22Rv1 (cell line): ENCODE measurements around the gene RYR2.

Source experiments
- ZFX ChIP-seq: fragments of 450-650 bp; IDR thresholded peaks from 2 replicates; pipeline ENCODE4 v1.6.1; 2017; ENCODE audit warnings: antibody characterized with exemption, borderline replicate concordance
- TF ChIP-seq, protein P1 (sequence below): fragments of 450-650 bp; IDR thresholded peaks from 2 replicates; pipeline ENCODE4 v1.5.1; 2017; ENCODE audit warnings: mild to moderate bottlenecking

DNA sequence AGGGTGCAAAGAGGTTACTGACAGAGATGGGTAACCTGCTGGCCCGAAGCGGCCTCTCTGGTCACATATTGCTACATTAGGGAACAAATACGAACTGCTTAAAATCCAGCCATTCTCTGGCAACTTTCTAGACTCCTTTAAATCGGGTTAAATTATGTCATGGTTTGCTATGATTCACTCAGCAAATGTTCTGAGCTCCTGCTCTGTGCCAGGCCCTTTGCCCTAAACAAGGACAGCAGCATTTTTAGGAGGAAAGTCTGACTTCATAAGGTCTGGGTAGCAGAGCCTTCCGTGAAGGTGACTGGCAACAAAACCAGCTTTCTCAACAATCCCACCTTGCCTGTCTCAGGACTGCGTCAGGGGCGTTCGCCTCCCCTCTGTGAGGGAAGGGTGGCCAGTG, 833.3 kb downstream of the RYR2 start:
- TF ChIP-seq, protein P1, sequence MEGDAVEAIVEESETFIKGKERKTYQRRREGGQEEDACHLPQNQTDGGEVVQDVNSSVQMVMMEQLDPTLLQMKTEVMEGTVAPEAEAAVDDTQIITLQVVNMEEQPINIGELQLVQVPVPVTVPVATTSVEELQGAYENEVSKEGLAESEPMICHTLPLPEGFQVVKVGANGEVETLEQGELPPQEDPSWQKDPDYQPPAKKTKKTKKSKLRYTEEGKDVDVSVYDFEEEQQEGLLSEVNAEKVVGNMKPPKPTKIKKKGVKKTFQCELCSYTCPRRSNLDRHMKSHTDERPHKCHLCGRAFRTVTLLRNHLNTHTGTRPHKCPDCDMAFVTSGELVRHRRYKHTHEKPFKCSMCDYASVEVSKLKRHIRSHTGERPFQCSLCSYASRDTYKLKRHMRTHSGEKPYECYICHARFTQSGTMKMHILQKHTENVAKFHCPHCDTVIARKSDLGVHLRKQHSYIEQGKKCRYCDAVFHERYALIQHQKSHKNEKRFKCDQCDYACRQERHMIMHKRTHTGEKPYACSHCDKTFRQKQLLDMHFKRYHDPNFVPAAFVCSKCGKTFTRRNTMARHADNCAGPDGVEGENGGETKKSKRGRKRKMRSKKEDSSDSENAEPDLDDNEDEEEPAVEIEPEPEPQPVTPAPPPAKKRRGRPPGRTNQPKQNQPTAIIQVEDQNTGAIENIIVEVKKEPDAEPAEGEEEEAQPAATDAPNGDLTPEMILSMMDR = no peak
- TF ChIP-seq ZFX = no peak
